Esophagus (tissue), 2 donors: ENCODE results near the gene NMBR. TPM values are rescaled to one million over a fixed set of nuclear protein-coding genes. Genes with fewer than 3 reads are reported as not detected.
"Not testable (repeated sequence)": the region's sequence is repeated elsewhere in the genome, so short reads cannot be mapped to it uniquely, and the experiment has no call there.

Experiments used
- H3K27ac ChIP-seq, 2 donors: one replicate each; pipeline ENCODE4 v1.5.1; 2013; ENCODE audit warnings: low read depth in 2 of 2, mild to moderate bottlenecking in 2 of 2, inconsistent platforms in 1 of 2, low read length in 1 of 2, moderate library complexity in 1 of 2
- H3K27me3 ChIP-seq, 2 donors: one replicate each; pipeline ENCODE4 v1.6.1; 2013; ENCODE audit warnings: low read length in 2 of 2, control low read depth in 1 of 2, mild to moderate bottlenecking in 1 of 2; ENCODE audit not compliant: insufficient read depth in 2 of 2, control insufficient read depth in 1 of 2
- H3K36me3 ChIP-seq, 2 donors: one replicate each; pipeline ENCODE4 v1.6.1; 2013; ENCODE audit warnings: low read length in 1 of 2; ENCODE audit not compliant: control insufficient read depth in 2 of 2, insufficient read depth in 2 of 2
- H3K4me1 ChIP-seq, 2 donors: one replicate each; pipeline ENCODE4 v1.6.1; 2013; ENCODE audit warnings: low read length in 1 of 2; ENCODE audit not compliant: control insufficient read depth in 2 of 2, insufficient read depth in 2 of 2
- H3K4me3 ChIP-seq, 2 donors: one replicate each; pipeline ENCODE4 v1.5.1; 2013; ENCODE audit warnings: low read length in 2 of 2, mild to moderate bottlenecking in 2 of 2, low read depth in 1 of 2, moderate library complexity in 1 of 2
- H3K9me3 ChIP-seq, 2 donors: one replicate each; pipeline ENCODE4 v1.6.1; 2013; ENCODE audit warnings: mild to moderate bottlenecking in 2 of 2, low read depth in 1 of 2, low read length in 1 of 2, moderate library complexity in 1 of 2; ENCODE audit not compliant: control insufficient read depth in 2 of 2, insufficient read depth in 1 of 2
- WGBS, 2 donors: extraction: QIAGEN DNeasy Blood & Tissue Kit; methylation state at CpG; one replicate each; pipeline ENCODE4 v1.1.7; 2013; 5-methylcytosine and 5-hydroxymethylcytosine counted together
- polyA plus RNA-seq, 2 donors: library from polyadenylated mRNA; stranded (reverse); fragments of 200-250 nt; gene quantifications; one replicate each; pipeline ENCODE4 v1.2.3, GENCODE V29; 2013
- donor health status: healthy with polysubstance abuse.
- donor health status: Bipolar disorder and iron deficiency.

Gene NMBR
- polyA plus RNA-seq, 2 donors = not detected

- H3K36me3 ChIP-seq = peaks cover 0 to 4% of the 10 kb centered on the region in 2 donors
- H3K27ac ChIP-seq = no peak overlapping the region
- no peaks in the 10 kb centered on the region for H3K9me3 ChIP-seq
- no peaks in the 10 kb centered on the region for H3K27me3 ChIP-seq
- 67 to 83% methylated on average over 1 of the region's 1 CpG for WGBS, 2 donors
- peaks cover 0 to 3% of the 10 kb centered on the region in 2 donors for H3K4me1 ChIP-seq
- no peak overlapping the region for H3K4me3 ChIP-seq
Measured at GRCh38 chr6:142162780-142163179, 15.9 kb upstream of the NMBR start.

DNA sequence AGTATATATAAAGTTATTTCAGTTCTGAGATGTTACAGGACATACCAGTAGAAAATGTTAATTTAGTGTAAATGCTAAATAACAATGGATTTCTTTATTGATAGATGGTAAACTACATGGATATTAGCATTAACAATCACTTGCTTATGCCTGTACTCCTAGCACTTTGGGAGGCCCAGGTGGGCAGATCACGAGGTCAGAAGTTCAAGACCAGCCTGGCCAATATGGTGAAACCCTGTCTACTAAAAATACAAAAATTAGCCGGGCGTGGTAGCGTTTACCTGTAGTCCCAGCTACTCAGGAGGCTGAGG, 9.8 kb upstream of the NMBR start:
- 90 to 94% methylated on average over 4 of the region's 4 CpGs for WGBS, 2 donors
- not testable (repeated sequence) for H3K4me3 ChIP-seq, H3K9me3 ChIP-seq, H3K4me1 ChIP-seq, H3K27me3 ChIP-seq, H3K36me3 ChIP-seq, H3K27ac ChIP-seq

GRCh38 chr6:142155895-142156757, 9.2 kb upstream of the NMBR start:
- Histone ChIP-seq H3K4me3 (no peak overlapping the region), H3K4me1 (peaks cover 0 to 3% of the 10 kb centered on the region in 2 donors), H3K36me3 (no peaks in the 10 kb centered on the region), H3K9me3 (no peaks in the 10 kb centered on the region), H3K27ac (no peak overlapping the region), H3K27me3 (no peaks in the 10 kb centered on the region)
- 44 to 50% methylated on average over 5 of the region's 5 CpGs for WGBS, 2 donors

DNA sequence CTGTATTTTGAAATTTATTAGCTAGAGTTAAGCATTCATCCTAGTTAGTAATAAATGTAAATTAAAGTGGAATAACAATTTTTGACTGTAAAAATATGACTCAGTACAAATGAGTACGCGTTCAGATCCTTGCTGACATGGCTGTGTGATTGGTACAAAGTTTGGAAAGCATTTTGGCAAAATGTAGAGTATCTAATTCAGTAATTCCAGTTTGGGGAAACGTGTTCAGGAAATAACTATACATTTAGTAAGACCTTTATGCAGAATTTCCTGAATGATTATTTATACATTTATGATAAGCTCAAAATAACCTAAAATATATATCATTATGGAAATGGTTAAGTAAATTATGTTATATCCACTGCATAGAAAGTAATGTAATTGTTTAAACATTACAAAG, 8.2 kb upstream of the NMBR start:
- Histone ChIP-seq H3K9me3 (no peaks in the 10 kb centered on the region), H3K36me3 (no peaks in the 10 kb centered on the region), H3K4me1 (peaks cover 0 to under 1% of the 10 kb centered on the region in 2 donors), H3K4me3 (no peak overlapping the region), H3K27ac (no peak overlapping the region), H3K27me3 (no peaks in the 10 kb centered on the region)
- 61 to 63% methylated on average over 3 of the region's 3 CpGs for WGBS, 2 donors

DNA sequence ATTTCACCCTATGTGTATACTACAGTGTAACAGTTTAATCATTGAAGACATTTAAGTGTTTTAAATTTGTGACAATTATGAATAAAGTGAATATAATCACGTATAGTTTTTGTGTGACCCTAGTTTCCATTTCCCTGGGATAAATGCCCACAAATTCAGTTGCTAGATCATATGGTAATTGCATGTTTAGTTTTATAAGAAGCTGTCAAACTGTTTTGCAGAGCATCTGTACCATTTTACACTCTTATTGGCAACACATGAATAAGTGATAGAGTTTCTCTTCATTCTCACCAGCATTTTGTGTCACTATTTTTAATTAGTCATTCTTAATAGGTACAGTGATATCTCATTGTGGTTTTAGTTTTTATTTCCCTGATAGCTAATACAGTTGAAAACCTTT, 7.4 kb upstream of the NMBR start:
- Histone ChIP-seq H3K4me1 (no peaks in the 10 kb centered on the region), H3K9me3 (no peaks in the 10 kb centered on the region), H3K27ac (no peak overlapping the region), H3K36me3 (no peaks in the 10 kb centered on the region), H3K27me3 (no peaks in the 10 kb centered on the region), H3K4me3 (no peak overlapping the region)
- WGBS, 2 donors = 71 to 80% methylated on average over 1 of the region's 1 CpG

DNA sequence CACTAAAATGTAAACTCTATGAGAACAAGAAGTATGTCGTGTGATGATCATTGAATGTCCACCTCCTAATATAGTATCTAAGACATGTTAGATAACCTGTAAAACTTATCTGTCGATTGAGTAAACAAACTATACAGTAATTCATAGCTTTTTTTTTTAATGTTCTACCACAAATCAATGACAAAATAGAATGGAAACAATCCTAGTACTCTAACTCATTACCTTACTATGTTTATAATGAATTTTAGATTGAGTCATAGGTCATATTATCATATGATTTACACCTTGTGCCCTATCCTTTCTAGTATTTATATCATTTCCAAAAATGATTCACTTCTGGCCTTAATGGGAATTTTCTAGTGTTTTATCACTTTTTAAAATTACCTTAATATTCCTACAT, 6.3 kb upstream of the NMBR start:
- Histone ChIP-seq H3K36me3 (no peaks in the 10 kb centered on the region), H3K4me1 (no peaks in the 10 kb centered on the region), H3K27ac (no peak overlapping the region), H3K27me3 (no peaks in the 10 kb centered on the region), H3K9me3 (no peaks in the 10 kb centered on the region), H3K4me3 (no peak overlapping the region)
- WGBS, 2 donors = 42 to 44% methylated on average over 2 of the region's 2 CpGs

GRCh38 chr6:142152746-142153145, 5.8 kb upstream of the NMBR start:
- Histone ChIP-seq H3K4me3 (no peak overlapping the region), H3K27ac (no peak overlapping the region), H3K27me3 (no peaks in the 10 kb centered on the region), H3K36me3 (no peaks in the 10 kb centered on the region), H3K9me3 (no peaks in the 10 kb centered on the region), H3K4me1 (no peaks in the 10 kb centered on the region)

GRCh38 chr6:142141531-142141930, 5.4 kb downstream of the NMBR start:
- not testable (repeated sequence) for H3K27me3 ChIP-seq, H3K36me3 ChIP-seq, H3K27ac ChIP-seq, H3K4me3 ChIP-seq, H3K9me3 ChIP-seq, H3K4me1 ChIP-seq
- 88 to 92% methylated on average over 13 of the region's 13 CpGs for WGBS, 2 donors

- WGBS, 2 donors = 34 to 38% methylated on average over 2 of the region's 2 CpGs
- Histone ChIP-seq H3K4me1 (no peaks in the 10 kb centered on the region), H3K9me3 (no peaks in the 10 kb centered on the region), H3K4me3 (no peak overlapping the region), H3K36me3 (no peaks in the 10 kb centered on the region), H3K27ac (no peak overlapping the region), H3K27me3 (no peaks in the 10 kb centered on the region)
Measured at GRCh38 chr6:142138876-142139275, 8.0 kb downstream of the NMBR start.

- H3K27me3 ChIP-seq = no peaks in the 10 kb centered on the region
- 82 to 86% methylated on average over 1 of the region's 1 CpG for WGBS, 2 donors
- no peak within 1 kb of the TSS for H3K4me3 ChIP-seq
- no peak within 1 kb of the TSS for H3K27ac ChIP-seq
- H3K36me3 ChIP-seq = no peaks in the 10 kb centered on the region
- H3K9me3 ChIP-seq = no peaks in the 10 kb centered on the region
- no peaks in the 10 kb centered on the region for H3K4me1 ChIP-seq
Measured at GRCh38 chr6:142132625-142133024, 14.3 kb downstream of the NMBR start, which contains the start of gene GJE1. TSS of gene GJE1 (plus strand) at chr6:142132925. CDS start at chr6:142133159, 234 bp downstream.
